ENCODE data around the gene FLOT1. TPM values are rescaled to one million over a fixed set of nuclear protein-coding genes. Genes with fewer than 3 reads are reported as not detected.

The FLOT1 gene
- total RNA-seq, 1 donor from 2014 or later: 190 TPM

- DNase-seq (ENCODE audit: low spot score): peak; percentile 94
Observed at GRCh38 chr6:30682143-30683117, 60.1 kb downstream of the FLOT1 start.

- no peak for DNase-seq (ENCODE audit: low spot score)
Observed at GRCh38 chr6:30681766-30682142, 60.7 kb downstream of the FLOT1 start.

GRCh38 chr6:30679765-30680535 is 62.5 kb downstream of the FLOT1 start:
- no peak for DNase-seq (ENCODE audit: low spot score)

GRCh38 chr6:30678964-30679726 is 63.3 kb downstream of the FLOT1 start:
- peak; percentile 97 for DNase-seq (ENCODE audit: low spot score)

Other genes starting within 250 kb of the FLOT1 start
- 65.8 TPM for gene GNL1, start 186.2 kb downstream of the FLOT1 start, total RNA-seq
- 9.2 TPM for gene PRR3, start 185.4 kb downstream of the FLOT1 start, total RNA-seq
- 59.2 TPM for gene ABCF1, start 171.2 kb downstream of the FLOT1 start, total RNA-seq
- 49.1 TPM for gene PPP1R10, start 125.4 kb downstream of the FLOT1 start, total RNA-seq
- 44.4 TPM for gene MRPS18B, start 124.8 kb downstream of the FLOT1 start, total RNA-seq
- 8.4 TPM for gene ATAT1, start 115.8 kb downstream of the FLOT1 start, total RNA-seq
- 12.4 TPM for gene C6orf136, start 95.6 kb downstream of the FLOT1 start, total RNA-seq
- gene DHX16, start 69.7 kb downstream of the FLOT1 start, total RNA-seq: 27.2 TPM
- 87.0 TPM for gene PPP1R18, start 56.0 kb downstream of the FLOT1 start, total RNA-seq
- 7.3 TPM for gene NRM, start 51.7 kb downstream of the FLOT1 start, total RNA-seq
- 19.8 TPM for gene MDC1, start 25.4 kb downstream of the FLOT1 start, total RNA-seq
- gene TUBB, start 22.3 kb downstream of the FLOT1 start, total RNA-seq: 452 TPM
- 146 TPM for gene IER3, start 1.9 kb upstream of the FLOT1 start, total RNA-seq
- 82.1 TPM for gene DDR1, start 141.8 kb upstream of the FLOT1 start, total RNA-seq
- gene GTF2H4, start 165.5 kb upstream of the FLOT1 start, total RNA-seq: 44.4 TPM
- gene VARS2, start 171.6 kb upstream of the FLOT1 start, total RNA-seq: 23.5 TPM
- not detected for gene SFTA2, start 189.5 kb upstream of the FLOT1 start, total RNA-seq
- gene MUCL3, start 198.3 kb upstream of the FLOT1 start, total RNA-seq: not detected
- gene MUC21, start 241.0 kb upstream of the FLOT1 start, total RNA-seq: not detected